Left lung (tissue), 10 donors: ENCODE measurements around the gene FGFRL1. TPM values are rescaled to one million over a fixed set of nuclear protein-coding genes. Genes with fewer than 3 reads are reported as not detected.

Source experiments
- ATAC-seq: fragments of 200-7000 bp; cut with Tn5 transposase; one replicate; pipeline ENCODE4 v1.9.1; 2020; ENCODE audit warnings: moderate library complexity
- DNase-seq, 4 donors: peaks; one replicate each; pipeline ENCODE4 v3.0.0-alpha.2; 2013 to 2020
- H3K27ac ChIP-seq, 2 donors: fragments of 200-600 bp; sonication (generic) in 1 of 2; one replicate each; pipeline versions ENCODE4 v1.5.0 to v1.8.0; 2020 to 2021
- H3K27me3 ChIP-seq, 2 donors: fragments of 200-600 bp; sonication (generic) in 1 of 2; one replicate each; pipeline versions ENCODE4 v1.5.0 to v1.8.0; 2020 to 2021
- H3K36me3 ChIP-seq, 2 donors: fragments of 200-600 bp; sonication (generic) in 1 of 2; one replicate each; pipeline versions ENCODE4 v1.5.0 to v1.8.0; 2020 to 2021
- H3K4me1 ChIP-seq, 2 donors: fragments of 200-600 bp; one replicate each; pipeline ENCODE4 v1.8.0; 2021
- H3K4me3 ChIP-seq, 2 donors: fragments of 200-600 bp; sonication (generic) in 1 of 2; one replicate each; pipeline versions ENCODE4 v1.5.0 to v1.8.0; 2020 to 2021; ENCODE audit warnings: mild to moderate bottlenecking in 1 of 2
- H3K9me3 ChIP-seq, 2 donors: fragments of 200-600 bp; sonication (generic) in 1 of 2; one replicate each; pipeline versions ENCODE4 v1.5.0 to v1.8.0; 2020 to 2021
- CTCF ChIP-seq, 2 donors: fragments of 200-600 bp; sonication (generic) in 1 of 2; IDR thresholded peaks; one replicate each; pipeline versions ENCODE4 v1.5.0 to v1.8.0; 2021; ENCODE audit warnings: antibody characterized with exemption in 2 of 2
- intact Hi-C, 2 donors: fragments of 100-400 bp; cut with DNase I; formaldehyde crosslinking; loops; one replicate each; pipeline versions ENCODE4 v1.11.2 to v1.14.2; 2022
- polyA plus RNA-seq, 6 donors: library from polyadenylated mRNA; unstranded; fragments of 120-200 nt; gene quantifications; one replicate each; pipeline ENCODE4 v1.2.1, GENCODE V29; 2013; ENCODE audit not compliant: insufficient read length in 6 of 6
- total RNA-seq, 2 donors: library from RNA; stranded (reverse); fragmentation: NEBNext Ultra II Directional; extraction: Animal tissue kit (Norgen Biotek cat#: 25700); gene quantifications; one replicate each; pipeline ENCODE4 v1.2.1, GENCODE V29; 2021
- donor health status: DM: no; HTN: yes; CAD: no.
- donor health status: DM: no; HTN: no; CAD: no.

The FGFRL1 gene
- total and polyA plus RNA-seq, 8 donors, result 16.3 to 31.2 (median 21.3) TPM

GRCh38 chr4:970854-971520, 40.4 kb upstream of the FGFRL1 start:
- ATAC-seq (no peak), DNase-seq (peak in 1 of 4 donors; percentile 53)
- Histone ChIP-seq H3K27ac (no peak overlapping the region), H3K36me3 (peaks cover 0 to 18% of the 10 kb centered on the region in 2 donors), H3K4me3 (no peak overlapping the region), H3K4me1 (peaks cover 12 to 29% of the 10 kb centered on the region in 2 donors), H3K9me3 (no peaks in the 10 kb centered on the region), H3K27me3 (peaks cover 0 to 5% of the 10 kb centered on the region in 2 donors)
- intact Hi-C loops, result no loop called here
- no peak for TF ChIP-seq CTCF (IDR thresholded peaks at IDR 0.05)

GRCh38 chr4:971666-972500, 39.5 kb upstream of the FGFRL1 start:
- Histone ChIP-seq H3K27me3 (peaks cover 0 to 5% of the 10 kb centered on the region in 2 donors), H3K4me3 (peak overlapping the region; percentile 65 to 71), H3K27ac (no peak overlapping the region), H3K36me3 (peaks cover 0 to 9% of the 10 kb centered on the region in 2 donors), H3K9me3 (no peaks in the 10 kb centered on the region), H3K4me1 (peaks cover 12 to 29% of the 10 kb centered on the region in 2 donors)
- no peak for TF ChIP-seq CTCF (IDR thresholded peaks at IDR 0.05)
- ATAC-seq, result no peak
- DNase-seq, result peak in 1 of 4 donors; percentile 72
- intact Hi-C loops, result no loop called here

- DNase-seq (peak in 2 of 4 donors; percentile 53 to 88), ATAC-seq (peak; percentile 36)
- H3K27ac ChIP-seq, result no peak overlapping the region
- no peaks in the 10 kb centered on the region for H3K36me3 ChIP-seq
- H3K9me3 ChIP-seq, result no peaks in the 10 kb centered on the region
- H3K4me1 ChIP-seq, result peaks cover 12 to 29% of the 10 kb centered on the region in 2 donors
- no peak for TF ChIP-seq CTCF (IDR thresholded peaks at IDR 0.05)
- H3K4me3 ChIP-seq, result peak overlapping the region; percentile 65 to 71
- H3K27me3 ChIP-seq, result peaks cover 0 to 2% of the 10 kb centered on the region in 2 donors
- intact Hi-C loops, result no loop called here
These were observed 38.6 kb upstream of the FGFRL1 start for GRCh38 chr4:972651-973424.

GRCh38 chr4:973431-974397, 37.7 kb upstream of the FGFRL1 start, which contains the start of gene DGKQ:
Gene DGKQ, minus strand, starts transcription at chr4:973569. Its CDS starts 87 bp downstream, at chr4:973482.
- DNase-seq (peak in 3 of 4 donors; percentile 86 to 97 (median 90)), ATAC-seq (peak; percentile 98)
- peaks cover 12 to 36% of the 10 kb centered on the region in 2 donors for H3K4me1 ChIP-seq
- TF ChIP-seq CTCF (IDR thresholded peaks at IDR 0.05), result no peak
- no peaks in the 10 kb centered on the region for H3K9me3 ChIP-seq
- no peak within 1 kb of the TSS for H3K27ac ChIP-seq
- H3K36me3 ChIP-seq, result no peaks in the 10 kb centered on the region
- H3K27me3 ChIP-seq, result no peaks in the 10 kb centered on the region
- H3K4me3 ChIP-seq, result peak within 1 kb of the TSS; percentile 65 to 71
- intact Hi-C loops, result no loop called here
